ENCODE results near the gene GNB1. TPM values are rescaled to one million over a fixed set of nuclear protein-coding genes. Genes with fewer than 3 reads are reported as not detected.

GNB1 gene
- total RNA-seq, 1 donor from 2014 or later, result 427 TPM

- Mint-ChIP-seq H3K27ac (ENCODE audit: unreplicated experiment) (no peak overlapping the region), H3K36me3 (ENCODE audit: low read depth, unreplicated experiment) (peaks cover 23% of the 10 kb centered on the region), H3K9me3 (ENCODE audit: unreplicated experiment) (no peaks in the 10 kb centered on the region), H3K4me3 (ENCODE audit: unreplicated experiment) (no peak overlapping the region), H3K4me1 (ENCODE audit: unreplicated experiment) (peaks cover 14% of the 10 kb centered on the region), H3K27me3 (ENCODE audit: unreplicated experiment) (peaks cover 6% of the 10 kb centered on the region)
- DNase-seq (ENCODE audit: low spot score), result no peak
- TF ChIP-seq CTCF (IDR thresholded peaks at IDR 0.05; ENCODE audit: unreplicated experiment), result no peak
Measured at GRCh38 chr1:1847890-1848289, 43.0 kb downstream of the GNB1 start.

- no peak for DNase-seq (ENCODE audit: low spot score)
- no peak for TF ChIP-seq CTCF (IDR thresholded peaks at IDR 0.05; ENCODE audit: unreplicated experiment)
- H3K27me3 Mint-ChIP-seq (ENCODE audit: unreplicated experiment), result peaks cover 6% of the 10 kb centered on the region
- H3K4me1 Mint-ChIP-seq (ENCODE audit: unreplicated experiment), result peaks cover 14% of the 10 kb centered on the region
- H3K4me3 Mint-ChIP-seq (ENCODE audit: unreplicated experiment), result no peak overlapping the region
- no peaks in the 10 kb centered on the region for H3K9me3 Mint-ChIP-seq (ENCODE audit: unreplicated experiment)
- H3K27ac Mint-ChIP-seq (ENCODE audit: unreplicated experiment), result peak overlapping the region; percentile 46
- peaks cover 23% of the 10 kb centered on the region for H3K36me3 Mint-ChIP-seq (ENCODE audit: low read depth, unreplicated experiment)
Measured at GRCh38 chr1:1847061-1847850, 43.6 kb downstream of the GNB1 start.

- TF ChIP-seq CTCF (IDR thresholded peaks at IDR 0.05; ENCODE audit: unreplicated experiment), result no peak
- H3K27me3 Mint-ChIP-seq (ENCODE audit: unreplicated experiment), result peaks cover 6% of the 10 kb centered on the region
- H3K9me3 Mint-ChIP-seq (ENCODE audit: unreplicated experiment), result no peaks in the 10 kb centered on the region
- H3K36me3 Mint-ChIP-seq (ENCODE audit: low read depth, unreplicated experiment), result peaks cover 23% of the 10 kb centered on the region
- H3K4me3 Mint-ChIP-seq (ENCODE audit: unreplicated experiment), result no peak overlapping the region
- H3K4me1 Mint-ChIP-seq (ENCODE audit: unreplicated experiment), result peaks cover 14% of the 10 kb centered on the region
- no peak overlapping the region for H3K27ac Mint-ChIP-seq (ENCODE audit: unreplicated experiment)
- no peak for DNase-seq (ENCODE audit: low spot score)
Measured at GRCh38 chr1:1846386-1846918, 44.4 kb downstream of the GNB1 start.

- Mint-ChIP-seq H3K9me3 (ENCODE audit: unreplicated experiment) (no peaks in the 10 kb centered on the region), H3K27me3 (ENCODE audit: unreplicated experiment) (peaks cover 6% of the 10 kb centered on the region), H3K27ac (ENCODE audit: unreplicated experiment) (no peak overlapping the region), H3K4me3 (ENCODE audit: unreplicated experiment) (no peak overlapping the region), H3K36me3 (ENCODE audit: low read depth, unreplicated experiment) (peaks cover 12% of the 10 kb centered on the region), H3K4me1 (ENCODE audit: unreplicated experiment) (peaks cover 12% of the 10 kb centered on the region)
- TF ChIP-seq CTCF (IDR thresholded peaks at IDR 0.05; ENCODE audit: unreplicated experiment), result no peak
- DNase-seq (ENCODE audit: low spot score), result no peak
Measured at GRCh38 chr1:1842360-1843146, 48.3 kb downstream of the GNB1 start.

Data from endothelial cell (in vitro differentiated cells).